ENCODE data around the gene PPP1R13B.

The PPP1R13B gene

GRCh38 chr14:103817595-103817994 lies 29.8 kb downstream of the PPP1R13B start:
- H3K27ac ChIP-seq = no peak overlapping the region
- DNase-seq = no peak
- peaks cover 0 to 14% (median 2%) of the 10 kb centered on the region in 4 donors for H3K4me1 ChIP-seq
- no peaks in the 10 kb centered on the region for H3K9me3 ChIP-seq
- intact Hi-C loops (cut with DNase I; ENCODE audit: low total_unique reads) = no loop called here
- no peak for TF ChIP-seq CTCF (IDR thresholded peaks at IDR 0.05)
- no peaks in the 10 kb centered on the region for H3K36me3 ChIP-seq
- H3K4me3 ChIP-seq = no peak overlapping the region
- H3K27me3 ChIP-seq = no peaks in the 10 kb centered on the region

GRCh38 chr14:103816991-103817390 lies 30.4 kb downstream of the PPP1R13B start:
- intact Hi-C loops (cut with DNase I; ENCODE audit: low total_unique reads) = no loop called here
- Histone ChIP-seq H3K4me3 (no peak overlapping the region), H3K27me3 (no peaks in the 10 kb centered on the region), H3K9me3 (no peaks in the 10 kb centered on the region), H3K27ac (no peak overlapping the region), H3K36me3 (no peaks in the 10 kb centered on the region), H3K4me1 (peaks cover 0 to 14% (median 2%) of the 10 kb centered on the region in 4 donors)
- no peak for DNase-seq
- TF ChIP-seq CTCF (IDR thresholded peaks at IDR 0.05) = no peak

- no peak for TF ChIP-seq CTCF (IDR thresholded peaks at IDR 0.05)
- H3K4me3 ChIP-seq = no peak overlapping the region
- intact Hi-C loops (cut with DNase I; ENCODE audit: low total_unique reads) = no loop called here
- H3K27me3 ChIP-seq = no peaks in the 10 kb centered on the region
- peaks cover 0 to 7% (median 2%) of the 10 kb centered on the region in 4 donors for H3K4me1 ChIP-seq
- no peaks in the 10 kb centered on the region for H3K9me3 ChIP-seq
- no peaks in the 10 kb centered on the region for H3K36me3 ChIP-seq
- no peak overlapping the region for H3K27ac ChIP-seq
- no peak for DNase-seq
Observed at GRCh38 chr14:103815253-103815652, 32.1 kb downstream of the PPP1R13B start.

GRCh38 chr14:103811189-103811588 lies 36.2 kb downstream of the PPP1R13B start:
- Histone ChIP-seq H3K9me3 (no peaks in the 10 kb centered on the region), H3K4me3 (no peak overlapping the region), H3K27me3 (no peaks in the 10 kb centered on the region), H3K4me1 (peaks cover 0 to 1% (median 0%) of the 10 kb centered on the region in 4 donors), H3K36me3 (no peaks in the 10 kb centered on the region), H3K27ac (no peak overlapping the region)
- no peak for TF ChIP-seq CTCF (IDR thresholded peaks at IDR 0.05)
- DNase-seq = no peak
- intact Hi-C loops (cut with DNase I; ENCODE audit: low total_unique reads) = loop anchor here (5.0 kb wide), 1 partner anchor 101 kb away; no protein-coding TSS in a partner anchor

GRCh38 chr14:103808403-103809001 lies 38.9 kb downstream of the PPP1R13B start:
- H3K9me3 ChIP-seq = no peaks in the 10 kb centered on the region
- H3K27ac ChIP-seq = no peak overlapping the region
- peak; percentile 66 to 75 for DNase-seq
- no peaks in the 10 kb centered on the region for H3K36me3 ChIP-seq
- TF ChIP-seq CTCF (IDR thresholded peaks at IDR 0.05) = peak; percentile 69 to 87
- H3K27me3 ChIP-seq = no peaks in the 10 kb centered on the region
- intact Hi-C loops (cut with DNase I; ENCODE audit: low total_unique reads) = no loop called here
- peaks cover 0 to 9% (median 3%) of the 10 kb centered on the region in 4 donors for H3K4me1 ChIP-seq
- H3K4me3 ChIP-seq = no peak overlapping the region

Measured in tibial artery (tissue), 4 donors.